IMR-90 (cell line): Measurements from ENCODE around the gene SPON1. TPM values are rescaled to one million over a fixed set of nuclear protein-coding genes. Genes with fewer than 3 reads are reported as not detected.

Source experiments
- ATAC-seq: fragments of 200-7000 bp; cut with Tn5 transposase; 2 replicates; pipeline ENCODE4 v1.9.1; 2020; ENCODE audit warnings: low read depth, mild to moderate bottlenecking, moderate library complexity
- BruUV-seq: library from RNA; stranded (reverse); fragments of 400-500 nt; replicated peaks from 2 replicates; lab custom pipeline; 2021; lab: Mats Ljungman, UMichigan
- CTCF ChIA-PET: fragments of 300-600 bp; formaldehyde crosslinking; extraction: SDS; loops from one replicate; lab custom pipeline; 2021; ENCODE audit warnings: antibody characterized with exemption; lab: Yijun Ruan, JAX
- POLR2A ChIA-PET: fragments of 300-600 bp; sonication (Branson Sonifier 250); formaldehyde crosslinking; loops from one replicate; lab custom pipeline; 2022; ENCODE audit warnings: antibody characterized with exemption; ENCODE audit not compliant: unreplicated experiment; lab: Charles Lee
- DNase-seq: peaks from one replicate; pipeline ENCODE4 v3.0.0; 2013
- H2AFZ ChIP-seq: replicated peaks from 2 replicates; pipeline ENCODE3; 2013; ENCODE audit warnings: low read length, mild to moderate bottlenecking; ENCODE audit not compliant: poor library complexity
- H2AK5ac ChIP-seq: 2 replicates; pipeline ENCODE4 v1.6.1; 2013; ENCODE audit warnings: low read depth, low read length, inconsistent platforms
- H2AK9ac ChIP-seq: replicated peaks from 2 replicates; pipeline ENCODE3; 2013; ENCODE audit warnings: mild to moderate bottlenecking, low read depth, low read length, moderate library complexity; ENCODE audit not compliant: poor library complexity
- H2BK120ac ChIP-seq: 2 replicates; pipeline ENCODE4 v1.6.1; 2013; ENCODE audit warnings: low read depth, low read length, inconsistent platforms
- H2BK15ac ChIP-seq: 3 replicates; pipeline ENCODE4 v1.6.1; 2013; ENCODE audit warnings: low read depth, low read length, inconsistent platforms
- H2BK20ac ChIP-seq: 2 replicates; pipeline ENCODE4 v1.6.1; 2013; ENCODE audit warnings: low read depth, mild to moderate bottlenecking, inconsistent platforms, low read length, moderate library complexity
- H2BK5ac ChIP-seq: 2 replicates; pipeline ENCODE4 v1.6.1; 2013; ENCODE audit warnings: mild to moderate bottlenecking, low read depth, low read length, inconsistent platforms; ENCODE audit not compliant: poor library complexity, severe bottlenecking
- H3K14ac ChIP-seq: replicated peaks from 2 replicates; pipeline ENCODE4 v1.6.1; 2013; ENCODE audit warnings: low read depth, low read length, inconsistent platforms
- H3K18ac ChIP-seq: 2 replicates; pipeline ENCODE4 v1.6.1; 2013; ENCODE audit warnings: low read depth, low read length, control low read depth
- H3K23ac ChIP-seq: 2 replicates; pipeline ENCODE4 v1.6.1; 2013; ENCODE audit warnings: low read depth, low read length, inconsistent platforms
- H3K27ac ChIP-seq: 2 replicates; pipeline ENCODE4 v1.5.1; 2013; ENCODE audit warnings: mild to moderate bottlenecking, control low read depth, low read length; ENCODE audit not compliant: insufficient read depth
- H3K27me3 ChIP-seq: 2 replicates; pipeline ENCODE4 v1.6.1; 2013; ENCODE audit warnings: low read length; ENCODE audit not compliant: control insufficient read depth, insufficient read depth
- H3K36me3 ChIP-seq: 2 replicates; pipeline ENCODE4 v1.6.1; 2013; ENCODE audit warnings: low read length, mixed read lengths; ENCODE audit not compliant: control insufficient read depth, insufficient read depth
- H3K4ac ChIP-seq: 2 replicates; pipeline ENCODE4 v1.6.1; 2013; ENCODE audit warnings: low read depth, low read length, inconsistent platforms
- H3K4me1 ChIP-seq: 2 replicates; pipeline ENCODE4 v1.6.1; 2013; ENCODE audit warnings: low read length, mixed read lengths; ENCODE audit not compliant: control insufficient read depth, insufficient read depth
- H3K4me2 ChIP-seq: 2 replicates; pipeline ENCODE4 v1.6.1; 2013; ENCODE audit warnings: low read depth, mild to moderate bottlenecking, control low read depth, low read length, moderate library complexity
- H3K4me3 ChIP-seq: 2 replicates; pipeline ENCODE4 v1.5.1; 2013; ENCODE audit warnings: low read depth, mild to moderate bottlenecking, control low read depth, low read length, moderate library complexity; ENCODE audit not compliant: insufficient read depth
- H3K56ac ChIP-seq: 2 replicates; pipeline ENCODE4 v1.6.1; 2013; ENCODE audit warnings: low read length, inconsistent platforms; ENCODE audit not compliant: insufficient read depth; ENCODE audit errors: extremely low read depth
- H3K79me1 ChIP-seq, 2 experiments: 2 replicates each; pipeline ENCODE4 v1.6.1; 2013; ENCODE audit warnings: low read length in 2 of 2, inconsistent platforms in 1 of 2, low read depth in 1 of 2
- H3K9ac ChIP-seq: 2 replicates; pipeline ENCODE4 v1.6.1; 2013; ENCODE audit warnings: low read depth, low read length, control low read depth
- H3K9me1 ChIP-seq: 2 replicates; pipeline ENCODE4 v1.6.1; 2013; ENCODE audit warnings: low read length, inconsistent platforms; ENCODE audit not compliant: insufficient read depth
- H3K9me3 ChIP-seq: 2 replicates; pipeline ENCODE4 v1.6.1; 2013; ENCODE audit warnings: low read length; ENCODE audit not compliant: control insufficient read depth, insufficient read depth
- H4K20me1 ChIP-seq: 2 replicates; pipeline ENCODE4 v1.6.1; 2013; ENCODE audit warnings: low read length, inconsistent platforms; ENCODE audit not compliant: insufficient read depth
- H4K5ac ChIP-seq: 2 replicates; pipeline ENCODE4 v1.6.1; 2013; ENCODE audit warnings: mild to moderate bottlenecking, low read depth, low read length, control low read depth
- H4K8ac ChIP-seq, 2 experiments: 2 replicates each; pipeline ENCODE4 v1.6.1; 2013; ENCODE audit warnings: low read depth in 2 of 2, low read length in 2 of 2, control low read depth in 1 of 2, inconsistent platforms in 1 of 2
- H4K91ac ChIP-seq: 2 replicates; pipeline ENCODE4 v1.6.1; 2013; ENCODE audit warnings: low read depth, low read length, inconsistent platforms; ENCODE audit not compliant: insufficient read depth
- BHLHE40 ChIP-seq: fragments of 150-350 bp; IDR thresholded peaks from 2 replicates; pipeline ENCODE4 v1.6.1; 2016; ENCODE audit warnings: mild to moderate bottlenecking, low read depth, low read length
- CHD1 ChIP-seq: IDR thresholded peaks from 2 replicates; pipeline ENCODE4 v1.6.1; 2012; ENCODE audit warnings: low read depth, low read length, improper control_type of control experiment
- ELK1 ChIP-seq: fragments of 150-350 bp; IDR thresholded peaks from 2 replicates; pipeline ENCODE4 v1.6.1; 2016; ENCODE audit warnings: low read depth, mild to moderate bottlenecking, low read length, moderate library complexity, borderline replicate concordance
- MXI1 ChIP-seq: IDR thresholded peaks from 2 replicates; pipeline ENCODE4 v1.6.1; 2012; ENCODE audit warnings: low read depth, mild to moderate bottlenecking, low read length, moderate library complexity, borderline replicate concordance
- NFE2L2 ChIP-seq: fragments of 150-350 bp; IDR thresholded peaks from 2 replicates; pipeline ENCODE4 v1.6.1; 2016; ENCODE audit warnings: low read depth, mild to moderate bottlenecking, low read length
- POLR2A ChIP-seq: IDR thresholded peaks from 2 replicates; pipeline ENCODE4 v1.6.1; 2012; ENCODE audit warnings: mild to moderate bottlenecking, low read depth, low read length
- RCOR1 ChIP-seq: IDR thresholded peaks from 2 replicates; pipeline ENCODE4 v1.6.1; 2012; ENCODE audit warnings: mild to moderate bottlenecking, low read length, improper control_type of control experiment; ENCODE audit not compliant: insufficient replicate concordance
- RFX5 ChIP-seq: IDR thresholded peaks from 2 replicates; pipeline ENCODE4 v1.8.0; 2012; ENCODE audit warnings: low read depth, mild to moderate bottlenecking, low read length, moderate library complexity
- WGBS, 2 experiments: methylation state at CpG; one replicate each; pipeline versions ENCODE4 v1.1.5 to v1.1.7; 2013; ENCODE audit warnings: missing lambda C conversion rate in 2 of 2; ENCODE audit not compliant: insufficient read length in 1 of 2; ENCODE audit errors: extremely low coverage in 2 of 2; 5-methylcytosine and 5-hydroxymethylcytosine counted together
- dilution Hi-C: fragments of 300-500 bp; cut with HindIII; formaldehyde crosslinking; loops from one replicate; pipeline ENCODE4 v1.14.3; 2018; ENCODE audit warnings: low sequenced_read_pairs; ENCODE audit not compliant: unreplicated experiment
- in situ Hi-C: fragments of 300-500 bp; cut with MboI; formaldehyde crosslinking; loops from 3 replicates; pipeline ENCODE4 v1.14.3; 2019; ENCODE audit warnings: low sequenced_read_pairs, inconsistent platforms, mixed read lengths
- intact Hi-C: fragments of 100-400 bp; cut with micrococcal nuclease; formaldehyde crosslinking; loops from 2 replicates; pipeline ENCODE4 v1.10.0; 2022
- polyA plus RNA-seq, 3 experiments: library from polyadenylated mRNA; depleted of rRNA; stranded (reverse); fragments of >200 nt; gene quantifications; 2 replicates each; pipeline ENCODE4 v1.2.3, GENCODE V29; 2012; ENCODE audit warnings: low replicate concordance in 1 of 3
- total RNA-seq: library from RNA; depleted of rRNA; stranded (reverse); fragments of >200 nt; gene quantifications from 2 replicates; pipeline ENCODE4 v1.2.3, GENCODE V29; 2012
- TF ChIP-seq, protein P1 (sequence below): conservative IDR thresholded peaks from 2 replicates; pipeline ENCODE4 v1.5.1; 2012; ENCODE audit warnings: mild to moderate bottlenecking, low read depth, low read length, improper control_type of control experiment

Gene SPON1
- total and polyA plus RNA-seq, 2 of the 4 experiments (the other 2 are of a cell fraction): 0.62 to 0.72 TPM

- no peak for TF ChIP-seq ELK1
These were observed 221.8 kb downstream of the SPON1 start (continued) for GRCh38 chr11:14184028-14184940.

- Histone ChIP-seq H4K20me1 (no peaks in the 10 kb centered on the region), H3K79me1 (no peaks in the 10 kb centered on the region), H3K9me1 (no peaks in the 10 kb centered on the region), H2BK20ac (no peak overlapping the region), H3K14ac (no peak overlapping the region), H3K18ac (no peak overlapping the region), H3K4ac (no peak overlapping the region), H3K27me3 (no peaks in the 10 kb centered on the region; the same call in none of the 2 replicates), H2BK15ac (no peak overlapping the region), H3K56ac (no peak overlapping the region), H4K5ac (no peak overlapping the region), H3K4me3 (no peak overlapping the region), H2BK5ac (no peak overlapping the region), H2BK120ac (no peak overlapping the region), H2AFZ (no peak overlapping the region), H3K36me3 (no peaks in the 10 kb centered on the region), H3K9ac (no peak overlapping the region), H3K4me2 (no peak overlapping the region), H3K9me3 (no peaks in the 10 kb centered on the region), H2AK5ac (no peak overlapping the region), H3K27ac (no peak overlapping the region), H4K8ac (no peak overlapping the region), H2AK9ac (no peak overlapping the region), H3K23ac (no peak overlapping the region), H4K91ac (no peak overlapping the region), H3K4me1 (no peaks in the 10 kb centered on the region)
- dilution Hi-C loops (no loop called here), intact Hi-C loops (loop anchor here (5.0 kb wide), 1 partner anchor 512 kb away; no protein-coding TSS in a partner anchor), in situ Hi-C loops (no loop called here)
- ATAC-seq: no peak
- ChIA-PET POLR2A (no interaction called here), CTCF (interaction anchor here (0.6 kb wide), 1 partner anchor 125 kb away, joined by 3 read pairs; no protein-coding TSS in a partner anchor)
- TF ChIP-seq RCOR1: no peak
- TF ChIP-seq RFX5: no peak
- TF ChIP-seq CHD1: no peak
- TF ChIP-seq NFE2L2: no peak
- no peak for TF ChIP-seq MXI1
- no peak for TF ChIP-seq POLR2A
- TF ChIP-seq BHLHE40: no peak
- TF ChIP-seq, protein P1, sequence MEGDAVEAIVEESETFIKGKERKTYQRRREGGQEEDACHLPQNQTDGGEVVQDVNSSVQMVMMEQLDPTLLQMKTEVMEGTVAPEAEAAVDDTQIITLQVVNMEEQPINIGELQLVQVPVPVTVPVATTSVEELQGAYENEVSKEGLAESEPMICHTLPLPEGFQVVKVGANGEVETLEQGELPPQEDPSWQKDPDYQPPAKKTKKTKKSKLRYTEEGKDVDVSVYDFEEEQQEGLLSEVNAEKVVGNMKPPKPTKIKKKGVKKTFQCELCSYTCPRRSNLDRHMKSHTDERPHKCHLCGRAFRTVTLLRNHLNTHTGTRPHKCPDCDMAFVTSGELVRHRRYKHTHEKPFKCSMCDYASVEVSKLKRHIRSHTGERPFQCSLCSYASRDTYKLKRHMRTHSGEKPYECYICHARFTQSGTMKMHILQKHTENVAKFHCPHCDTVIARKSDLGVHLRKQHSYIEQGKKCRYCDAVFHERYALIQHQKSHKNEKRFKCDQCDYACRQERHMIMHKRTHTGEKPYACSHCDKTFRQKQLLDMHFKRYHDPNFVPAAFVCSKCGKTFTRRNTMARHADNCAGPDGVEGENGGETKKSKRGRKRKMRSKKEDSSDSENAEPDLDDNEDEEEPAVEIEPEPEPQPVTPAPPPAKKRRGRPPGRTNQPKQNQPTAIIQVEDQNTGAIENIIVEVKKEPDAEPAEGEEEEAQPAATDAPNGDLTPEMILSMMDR: no peak
- no TSS peak for BruUV-seq
- DNase-seq: no peak
- no CpG with 5 or more reads among the region's 1 CpG for WGBS, 2 experiments
These were observed 222.9 kb downstream of the SPON1 start for GRCh38 chr11:14185461-14185860.
